HG03439 (cell line): ENCODE data around the gene PRKCD.

Experiments
- ATAC-seq: cut with Tn5 transposase; IDR thresholded peaks from one replicate; pipeline ENCODE4 v1.9.1; 2021; ENCODE audit warnings: mild to moderate bottlenecking, moderate library complexity; ENCODE audit not compliant: unreplicated experiment

PRKCD gene

DNA sequence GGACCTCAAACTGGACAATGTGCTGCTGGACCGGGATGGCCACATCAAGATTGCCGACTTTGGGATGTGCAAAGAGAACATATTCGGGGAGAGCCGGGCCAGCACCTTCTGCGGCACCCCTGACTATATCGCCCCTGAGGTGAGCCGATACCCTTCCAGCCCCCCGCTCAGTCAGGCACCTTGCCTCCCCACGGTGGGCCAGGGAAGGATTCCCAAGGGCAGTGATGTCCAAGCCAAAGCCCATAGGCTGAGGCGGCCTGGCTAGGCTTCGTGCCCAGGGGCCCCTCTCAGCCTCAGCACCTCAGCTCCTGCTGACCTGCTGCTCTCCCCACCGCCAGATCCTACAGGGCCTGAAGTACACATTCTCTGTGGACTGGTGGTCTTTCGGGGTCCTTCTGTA, 27.7 kb downstream of the PRKCD start:
- no peak for ATAC-seq

DNA sequence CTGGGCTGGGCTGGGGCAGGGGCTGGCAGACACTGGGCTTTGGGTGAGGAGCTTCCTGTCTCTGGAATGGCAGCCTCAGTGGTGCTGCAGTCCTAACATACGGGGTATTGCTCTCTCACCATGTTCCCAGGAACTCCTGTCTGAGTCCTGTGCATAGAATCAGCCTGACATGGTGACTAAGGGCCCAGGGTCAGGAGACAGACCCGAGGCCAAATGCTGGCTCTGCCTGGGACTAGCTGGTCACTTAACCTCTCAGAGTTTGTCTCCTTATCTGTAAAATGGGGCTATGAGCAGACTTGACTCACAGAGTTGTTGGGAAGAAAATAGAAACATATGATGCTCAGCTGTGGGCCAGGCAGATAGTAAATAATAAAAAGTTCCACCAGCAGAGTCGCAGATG, 28.3 kb downstream of the PRKCD start:
- no peak for ATAC-seq

DNA sequence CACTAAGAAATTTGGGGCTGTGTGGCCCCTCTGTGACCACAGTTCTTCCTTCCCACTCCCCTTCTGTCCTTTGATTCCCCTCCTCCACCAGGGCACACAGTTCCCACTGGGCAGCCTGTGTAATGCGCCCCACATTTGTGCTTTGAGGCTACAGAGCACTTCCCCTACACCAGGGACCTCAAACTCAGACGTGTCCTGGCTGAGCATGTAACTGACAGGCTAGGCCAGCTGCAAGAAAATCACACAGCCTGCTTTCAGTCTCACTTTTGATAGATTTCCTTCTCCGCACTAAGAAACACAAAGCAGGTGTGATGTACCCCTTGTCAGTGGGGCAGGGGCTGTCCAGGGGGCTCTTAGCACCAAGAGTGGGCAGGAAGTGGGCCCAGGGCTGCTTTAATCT, 29.6 kb downstream of the PRKCD start:
- peak; percentile 40 for ATAC-seq

DNA sequence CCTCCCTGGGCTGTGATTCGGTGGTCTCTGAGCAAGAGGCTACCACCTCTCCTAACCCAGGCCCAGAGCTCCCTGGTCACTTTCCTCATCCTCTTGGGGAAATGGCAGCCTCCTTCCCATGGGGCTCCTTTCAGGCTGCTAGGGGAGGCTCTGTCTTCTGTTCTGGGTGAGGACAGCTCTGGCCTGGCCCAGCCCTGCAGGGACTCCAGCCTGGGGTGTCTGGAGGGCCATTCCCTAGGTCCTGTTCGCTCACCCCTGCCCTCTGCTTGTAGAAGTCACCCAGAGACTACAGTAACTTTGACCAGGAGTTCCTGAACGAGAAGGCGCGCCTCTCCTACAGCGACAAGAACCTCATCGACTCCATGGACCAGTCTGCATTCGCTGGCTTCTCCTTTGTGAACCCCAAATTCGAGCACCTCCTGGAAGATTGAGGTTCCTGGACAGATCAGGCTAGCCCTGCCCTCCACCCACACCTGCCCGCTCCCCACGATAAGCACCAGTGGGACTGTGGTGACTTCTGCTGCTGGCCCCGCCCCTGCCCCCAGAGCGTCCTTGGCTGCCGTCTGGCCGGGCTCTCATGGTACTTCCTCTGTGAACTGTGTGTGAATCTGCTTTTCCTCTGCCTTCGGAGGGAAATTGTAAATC, 30.9 kb downstream of the PRKCD start:
- ATAC-seq: no peak

DNA sequence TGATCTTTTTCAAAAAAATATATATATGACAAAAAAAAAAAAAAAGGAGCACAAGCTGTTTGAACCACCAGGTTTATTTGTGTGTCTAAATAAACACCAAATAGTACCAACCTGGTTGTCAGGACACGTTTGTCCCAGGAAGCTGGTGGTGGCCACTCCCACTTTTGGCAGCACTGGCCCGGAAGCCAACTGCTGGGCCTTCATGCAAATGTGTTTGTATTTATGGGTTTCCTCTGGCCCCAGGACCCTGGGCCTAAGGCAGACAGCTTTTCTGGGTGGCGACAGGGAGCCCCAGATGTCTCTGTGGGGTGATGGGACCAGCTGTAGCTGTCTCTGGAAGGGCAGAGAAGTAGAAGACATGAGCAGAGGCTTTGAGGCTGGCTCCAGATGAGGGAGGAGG, 31.6 kb downstream of the PRKCD start:
- peak; percentile 39 for ATAC-seq

DNA sequence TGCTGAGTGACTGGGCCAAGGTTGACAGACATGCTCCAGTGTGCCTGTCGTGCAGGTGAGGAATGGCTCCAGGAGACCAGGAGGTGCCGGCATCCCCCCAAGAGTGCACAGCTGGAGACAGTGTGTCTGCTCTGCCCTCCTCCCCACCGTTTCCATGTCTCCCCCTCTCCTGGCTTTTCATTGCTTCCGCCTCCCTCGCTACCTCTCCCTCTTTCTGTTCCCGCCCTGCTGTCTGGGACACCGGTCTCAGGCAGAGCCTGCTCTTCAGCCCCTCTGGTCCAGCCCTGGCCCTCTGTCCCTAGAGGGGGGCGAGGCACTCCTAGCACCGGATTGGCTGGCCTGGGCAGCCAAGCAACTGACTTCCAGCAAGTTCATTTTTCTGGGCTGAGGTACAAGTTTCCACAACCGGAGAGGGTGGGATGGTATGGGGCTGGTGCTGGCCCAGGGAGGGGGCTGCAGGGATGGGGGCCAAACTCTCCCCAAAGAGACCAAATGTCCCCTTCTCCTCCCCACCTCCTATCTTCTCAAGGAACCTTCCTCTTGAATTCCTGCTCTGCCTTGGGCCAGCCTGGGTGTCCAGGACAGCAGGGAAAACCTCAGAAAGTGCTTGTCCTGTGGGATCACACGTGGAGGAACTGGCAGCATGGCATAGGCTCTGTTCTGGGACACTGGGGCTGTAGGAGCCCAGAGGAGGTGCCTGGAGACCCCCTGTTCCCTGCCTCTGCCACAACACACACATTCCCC, 32.6 kb downstream of the PRKCD start:
- no peak for ATAC-seq

DNA sequence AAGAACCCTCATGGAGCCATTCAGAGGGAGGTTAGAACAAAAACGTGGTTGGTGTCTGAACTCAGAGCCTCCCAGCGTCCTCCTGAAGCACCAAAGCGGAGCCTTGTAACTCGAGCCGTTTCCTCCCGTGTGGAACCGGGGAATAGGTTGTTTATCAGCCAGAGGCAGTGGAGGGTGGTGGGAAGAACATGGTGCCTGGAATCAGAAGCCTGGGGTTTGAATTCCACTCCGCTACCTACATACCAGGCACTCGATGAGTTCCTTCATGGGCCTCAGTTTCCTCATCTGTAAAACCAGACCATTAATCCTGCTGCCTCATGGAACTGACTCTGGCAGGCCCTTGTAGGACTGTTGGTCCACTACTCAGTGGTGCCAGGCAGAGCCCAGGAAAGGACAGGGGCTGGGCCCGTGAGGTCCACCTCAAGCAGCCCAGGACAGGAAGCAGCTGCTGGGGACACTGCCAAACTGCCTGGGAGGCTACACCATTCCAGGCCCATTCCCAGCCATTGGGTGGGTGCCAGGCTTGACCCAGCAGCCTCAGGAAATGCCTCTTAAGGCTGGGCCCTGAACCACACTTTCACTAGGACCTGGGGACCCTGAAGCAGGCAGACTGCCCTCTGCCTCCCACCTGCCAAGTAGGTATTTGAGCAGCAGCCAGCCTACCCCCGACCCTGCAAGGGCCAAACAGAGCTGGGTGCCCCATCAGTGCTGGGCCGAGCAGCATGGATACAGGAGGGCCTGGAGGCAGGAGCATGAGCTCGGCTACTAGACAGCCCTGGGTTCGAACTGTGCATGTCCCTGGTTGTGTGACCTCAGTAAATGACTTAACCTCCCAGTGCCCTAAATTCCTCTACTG, 33.4 kb downstream of the PRKCD start:
- ATAC-seq: no peak

DNA sequence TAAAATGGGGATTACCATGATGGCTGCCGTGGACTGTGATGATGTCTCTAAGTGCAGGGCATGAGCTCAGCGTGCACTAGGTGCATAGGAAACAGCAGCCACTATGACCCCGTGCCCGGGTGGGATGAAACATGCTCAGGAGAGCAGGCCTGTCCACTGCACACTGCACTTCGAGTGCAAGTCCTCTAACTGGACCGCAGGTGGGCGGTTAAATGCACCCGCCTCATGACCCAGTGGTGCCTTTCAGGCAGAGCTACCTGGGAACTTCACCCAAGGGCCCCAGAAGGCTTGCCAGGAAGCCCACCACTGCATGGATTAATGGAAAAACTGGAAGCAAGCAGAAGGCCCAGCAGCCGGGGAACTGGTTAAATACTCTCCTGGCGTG, 34.0 kb downstream of the PRKCD start:
- no peak for ATAC-seq

DNA sequence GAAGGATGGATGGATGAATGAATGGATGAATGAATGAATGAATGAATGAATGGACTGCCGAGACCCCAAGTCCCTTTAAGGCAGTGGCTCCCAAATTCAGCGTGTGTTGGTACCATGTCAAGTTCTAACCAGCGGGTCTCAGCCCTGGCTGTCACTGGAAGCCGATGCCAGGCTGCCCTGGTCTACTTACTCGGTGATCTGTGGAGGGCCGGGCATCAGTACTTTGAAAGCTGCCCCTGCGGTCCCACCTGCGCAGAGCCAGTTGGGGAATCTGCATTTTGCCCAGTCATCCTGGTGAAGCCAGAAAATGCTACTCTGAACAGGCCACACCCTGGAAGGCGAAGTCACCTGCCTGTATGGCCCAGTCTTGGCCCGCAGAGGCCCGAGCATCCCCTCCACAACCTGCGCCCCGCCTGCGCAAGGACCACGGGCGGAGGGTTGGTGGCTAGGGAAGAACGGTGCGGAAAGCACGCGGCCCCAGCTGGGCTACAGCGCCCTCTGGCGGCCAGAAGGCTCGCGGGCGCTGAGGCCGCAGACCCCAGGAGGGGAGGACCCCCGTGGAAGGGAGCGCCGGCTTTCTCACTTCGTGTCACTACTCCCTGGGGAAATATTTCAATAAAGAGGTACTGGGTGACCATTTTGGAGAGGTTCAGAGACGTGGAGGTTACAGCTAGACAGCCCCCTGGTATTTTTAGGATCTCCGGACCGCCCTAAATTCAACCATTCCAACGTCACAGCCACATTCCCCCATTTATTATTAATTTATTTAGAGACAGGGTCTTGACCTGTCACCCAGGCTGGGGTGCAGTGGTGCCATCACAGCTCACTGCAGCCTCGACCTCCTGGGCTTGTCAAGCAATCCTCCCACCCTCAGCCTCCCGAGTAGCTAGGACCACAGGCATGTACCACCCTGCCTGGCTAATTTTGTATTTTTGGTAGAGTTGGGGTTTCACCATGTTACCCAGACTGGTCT, 34.9 kb downstream of the PRKCD start:
- ATAC-seq: no peak

DNA sequence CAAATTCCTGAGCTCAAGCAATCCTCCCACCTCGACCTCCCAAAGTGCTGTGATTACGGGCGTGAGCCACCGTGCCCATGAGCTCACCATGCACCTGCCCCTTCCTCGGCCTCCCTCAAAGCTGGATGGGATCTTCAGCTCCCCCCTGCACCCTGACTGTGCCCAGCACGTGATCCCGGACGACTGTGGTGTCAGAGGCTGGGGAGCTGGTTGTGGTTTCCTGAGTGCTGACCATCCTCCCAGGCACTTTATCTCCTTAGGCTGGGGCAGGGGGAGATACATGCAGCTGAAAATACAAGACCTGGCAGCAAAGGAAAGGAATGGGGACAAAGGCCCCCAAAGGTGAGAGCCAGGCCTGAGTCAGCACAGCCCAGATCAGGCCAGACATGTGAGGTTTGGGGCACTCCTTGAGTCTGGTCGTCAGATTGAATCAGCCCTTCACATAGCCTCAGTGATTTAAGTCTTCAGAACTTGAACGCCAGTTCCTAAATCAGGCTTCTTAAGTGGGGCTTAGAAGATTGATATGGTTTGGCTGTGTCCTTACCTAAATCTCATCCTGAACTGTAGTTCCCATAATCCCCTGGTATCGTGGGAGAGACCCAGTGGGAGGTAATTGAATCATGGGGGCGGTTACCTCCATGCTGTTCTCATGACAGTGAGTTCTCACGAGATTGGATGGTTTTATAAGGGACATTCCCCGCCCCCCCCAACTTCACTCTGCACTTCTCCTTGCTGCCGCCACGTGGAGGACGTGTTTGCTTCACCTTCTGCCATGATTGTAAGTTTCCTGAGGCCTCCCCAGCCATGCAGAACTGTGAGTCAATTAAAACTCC, 35.8 kb downstream of the PRKCD start:
- ATAC-seq: peak; percentile 35

DNA sequence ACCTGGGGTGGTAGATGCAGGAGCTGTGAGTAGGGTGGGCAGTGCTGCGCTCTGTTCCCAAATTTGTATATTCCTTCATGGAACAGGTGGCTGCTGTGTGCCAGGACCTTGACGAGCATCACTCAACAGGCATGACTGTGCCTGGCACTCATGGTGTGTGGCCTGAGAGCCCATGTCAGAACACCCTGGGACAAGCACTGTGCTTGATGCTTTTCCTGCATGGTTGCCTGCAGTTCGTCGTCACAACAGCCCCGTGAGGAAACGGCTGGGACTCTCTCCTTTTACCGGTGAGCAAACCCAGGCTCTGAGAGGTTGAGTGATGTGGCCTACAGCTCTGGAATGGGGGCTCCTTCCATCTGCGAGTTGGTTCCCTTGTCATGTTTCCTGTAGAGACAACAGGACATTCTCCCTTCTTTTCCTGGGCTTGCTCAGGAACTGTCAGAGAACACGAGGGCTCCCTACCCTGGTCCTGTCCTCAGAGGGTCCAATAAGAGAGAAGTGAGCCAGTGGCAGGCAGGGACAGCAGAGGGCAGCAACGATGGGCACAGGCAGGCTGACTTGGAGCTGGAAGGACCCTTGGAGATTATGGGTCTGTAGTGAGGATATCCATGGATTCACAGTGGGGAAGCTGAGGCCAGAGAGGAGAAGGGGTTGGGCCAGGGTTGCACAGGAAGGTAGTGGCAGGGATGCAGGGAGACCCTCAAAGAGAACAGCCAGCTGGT, 37.4 kb downstream of the PRKCD start:
- no peak for ATAC-seq

DNA sequence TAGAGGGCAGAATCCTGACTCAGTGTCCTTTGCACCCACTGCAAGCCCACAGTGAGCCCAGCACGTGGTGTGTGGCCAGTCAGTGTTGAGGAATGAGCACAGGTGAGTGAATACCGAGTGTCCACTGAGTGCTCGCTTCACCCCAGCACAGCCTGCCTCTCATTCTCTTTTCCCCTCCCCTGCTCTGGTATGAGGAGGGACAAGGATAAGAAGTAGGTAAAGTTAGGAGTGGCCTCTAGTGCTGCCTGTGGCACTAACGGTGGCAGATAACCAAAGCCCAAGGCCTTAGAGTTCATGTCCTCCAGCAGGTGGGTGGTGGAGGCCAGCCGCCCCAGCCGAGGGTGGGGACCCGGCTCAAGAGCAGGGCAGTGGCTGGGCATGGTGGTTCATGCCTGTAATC, 38.0 kb downstream of the PRKCD start:
- ATAC-seq: no peak

DNA sequence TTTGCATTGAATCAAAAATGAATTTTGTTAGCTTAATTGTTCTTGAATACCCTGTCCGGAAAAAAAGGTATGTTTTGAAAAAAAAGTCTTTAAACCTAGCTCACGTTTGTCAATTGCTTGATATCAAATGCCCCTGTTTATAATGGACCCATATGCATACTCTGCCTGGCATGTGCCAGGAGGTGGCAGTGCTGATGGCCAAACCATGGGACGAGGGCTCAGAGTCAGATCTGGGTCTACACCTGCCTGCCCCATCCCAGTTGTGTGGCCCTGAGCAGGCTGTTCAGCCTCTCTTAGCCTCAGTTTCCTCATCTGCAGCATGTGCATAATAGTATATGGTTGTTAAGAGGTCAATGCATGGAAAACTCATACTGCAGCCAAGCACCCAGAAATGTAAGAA, 38.8 kb downstream of the PRKCD start:
- no peak for ATAC-seq

DNA sequence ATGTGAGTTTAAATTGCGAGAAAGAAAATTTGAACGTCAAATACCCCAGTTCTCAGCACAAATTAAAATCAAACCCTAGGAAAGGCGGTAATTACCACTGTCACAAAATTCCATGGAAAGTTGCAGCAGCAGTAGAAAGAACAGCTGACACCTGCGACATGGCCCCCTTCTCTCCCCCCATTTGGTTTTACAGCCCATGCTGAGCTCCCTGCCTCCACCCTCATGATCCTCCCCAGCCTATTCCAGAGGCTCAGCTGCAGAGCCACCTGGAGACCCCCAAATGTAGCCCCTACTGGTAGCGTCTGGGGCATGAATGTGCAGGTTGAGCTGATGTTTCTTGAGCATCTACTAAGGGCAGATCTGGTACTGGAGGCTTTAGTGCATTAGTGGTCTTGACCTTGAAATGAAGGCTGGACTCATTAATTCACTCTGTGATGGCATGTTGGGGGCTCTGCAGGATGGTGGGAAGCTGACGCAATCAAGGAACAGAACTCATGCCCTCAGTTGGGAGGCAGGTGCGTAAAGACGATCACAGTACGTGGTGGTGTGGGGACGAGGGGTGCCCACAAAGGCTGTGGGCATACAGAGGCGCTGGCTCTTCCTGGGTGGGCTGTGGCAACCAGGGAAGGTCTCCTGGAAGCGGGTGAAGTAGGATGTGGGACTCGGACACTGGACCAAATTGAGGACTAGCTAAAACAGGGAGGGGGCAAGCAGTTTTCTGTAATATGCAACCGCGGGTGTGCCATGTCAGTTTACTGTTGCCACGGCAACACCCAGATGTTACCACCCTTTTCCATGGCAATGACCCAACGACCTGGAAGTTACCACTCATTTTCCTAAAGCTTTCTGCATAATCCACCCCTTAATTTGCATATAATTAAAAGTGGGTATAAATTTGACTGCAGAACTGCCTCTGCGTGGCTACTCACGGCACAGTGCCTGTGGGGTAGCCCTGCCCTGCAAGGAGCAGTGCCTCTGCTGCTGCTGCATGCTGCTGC, 39.8 kb downstream of the PRKCD start:
- no peak for ATAC-seq

DNA sequence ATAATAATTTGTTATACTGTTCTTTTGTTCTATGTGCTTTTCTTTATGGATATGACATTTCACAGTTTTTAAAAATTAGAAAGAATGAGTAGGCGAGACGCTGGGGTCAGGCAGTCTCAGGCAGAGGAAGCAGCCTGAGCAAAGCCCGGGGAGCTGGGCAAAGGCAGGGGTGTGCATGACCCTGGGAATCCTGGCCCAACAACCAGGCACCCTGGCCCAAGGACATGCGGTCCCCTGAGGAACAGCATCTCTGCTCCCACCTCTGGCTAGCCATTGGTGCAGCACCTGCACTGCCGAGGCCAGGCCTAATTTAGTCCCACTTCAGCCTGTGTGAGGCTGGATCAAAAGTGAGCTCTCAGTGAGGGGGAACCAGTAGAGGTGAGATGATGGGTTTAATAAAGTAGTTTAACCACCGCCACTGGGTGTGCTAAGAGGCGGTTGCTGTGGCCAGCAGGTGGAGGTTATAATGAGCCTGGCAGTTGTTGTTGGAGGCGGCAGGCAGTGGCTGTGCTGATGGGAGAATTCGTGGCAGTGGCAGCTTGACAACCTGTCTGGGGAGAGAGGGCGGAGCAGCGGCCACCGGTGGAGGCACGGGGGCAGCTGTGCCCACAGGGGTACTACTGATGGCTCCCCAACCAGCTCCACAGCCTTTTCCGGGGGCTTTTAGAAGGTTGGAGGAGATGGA, 41.5 kb downstream of the PRKCD start:
- no peak for ATAC-seq

DNA sequence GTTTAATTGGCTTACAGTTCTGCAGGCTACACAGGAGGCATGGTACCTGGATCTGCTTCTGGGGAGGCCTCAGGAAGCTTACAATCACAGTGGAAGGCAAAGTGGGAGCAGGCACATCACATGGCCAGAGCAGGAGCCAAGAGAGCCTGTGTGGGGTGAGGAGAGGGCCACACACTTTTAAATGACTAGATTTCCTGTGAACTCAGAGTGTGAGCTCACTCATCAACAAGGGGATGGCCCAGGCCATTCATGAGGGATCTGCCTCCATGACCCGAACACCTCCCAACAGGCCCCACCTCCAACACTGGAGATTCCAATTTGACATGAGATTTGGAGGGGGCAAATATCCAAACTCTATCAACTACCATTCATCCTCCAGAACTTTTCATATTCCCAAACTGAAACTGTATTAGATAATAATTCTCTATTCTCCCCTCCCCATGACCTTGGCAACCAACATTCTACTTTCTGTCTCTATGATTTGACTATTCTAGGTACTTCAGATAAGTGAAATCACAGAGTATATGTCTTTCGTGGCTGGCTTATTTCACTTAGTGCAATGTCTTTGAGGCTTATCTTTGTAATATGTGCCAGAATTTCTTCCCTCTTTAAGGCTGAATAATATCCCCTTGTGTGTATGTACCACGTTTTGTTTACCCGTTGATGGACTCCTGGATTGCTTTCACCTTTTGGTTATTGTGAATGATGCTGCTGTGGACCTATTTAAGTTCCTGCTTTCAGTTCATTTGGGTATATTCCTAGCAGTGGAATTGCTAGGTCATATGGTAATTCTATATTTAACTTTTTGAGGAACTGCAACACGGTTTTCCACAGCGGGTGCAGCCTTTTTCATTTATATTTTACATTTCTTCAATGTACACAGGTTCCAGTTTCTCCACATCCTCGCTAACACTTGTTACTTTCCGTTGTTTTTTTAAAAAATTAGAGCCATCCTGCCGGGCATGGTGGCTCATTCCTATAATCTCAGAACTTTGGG, 51.0 kb downstream of the PRKCD start:
- no peak for ATAC-seq
